ENCODE data around the gene PDE4D. TPM values are rescaled to one million over a fixed set of nuclear protein-coding genes. Genes with fewer than 3 reads are reported as not detected.

PDE4D gene
- total RNA-seq, 4 donors from 2014 or later: 6.7 to 21.0 (median 15.0) TPM

DNA sequence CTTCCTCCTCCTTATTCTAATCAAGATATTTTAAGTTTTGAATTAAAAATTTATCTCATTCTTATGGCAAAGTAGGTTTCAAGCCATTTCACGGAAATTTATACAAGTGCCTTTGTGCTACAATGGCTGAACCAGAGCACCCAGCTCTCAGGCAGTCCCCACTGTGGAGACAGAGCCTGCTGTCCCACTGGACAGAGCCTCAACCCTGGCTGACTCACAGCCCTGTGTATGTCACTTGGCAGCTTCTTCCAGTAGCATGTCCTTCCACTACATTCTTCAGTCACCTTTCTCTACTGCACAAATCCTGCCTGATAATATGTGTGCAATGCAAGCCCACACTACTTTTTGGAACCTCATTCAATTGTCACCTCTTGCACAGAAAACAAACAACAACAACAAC is 253.1 kb downstream of the PDE4D start:
- intact Hi-C loops (cut with DNase I; ENCODE audit: low total_unique reads): no loop called here
- no peak overlapping the region for H3K4me3 ChIP-seq (ENCODE audit: low read depth, poor library complexity, severe bottlenecking)
- no peak for DNase-seq (ENCODE audit: low spot score in 2 of 2)
- TF ChIP-seq, protein P1, sequence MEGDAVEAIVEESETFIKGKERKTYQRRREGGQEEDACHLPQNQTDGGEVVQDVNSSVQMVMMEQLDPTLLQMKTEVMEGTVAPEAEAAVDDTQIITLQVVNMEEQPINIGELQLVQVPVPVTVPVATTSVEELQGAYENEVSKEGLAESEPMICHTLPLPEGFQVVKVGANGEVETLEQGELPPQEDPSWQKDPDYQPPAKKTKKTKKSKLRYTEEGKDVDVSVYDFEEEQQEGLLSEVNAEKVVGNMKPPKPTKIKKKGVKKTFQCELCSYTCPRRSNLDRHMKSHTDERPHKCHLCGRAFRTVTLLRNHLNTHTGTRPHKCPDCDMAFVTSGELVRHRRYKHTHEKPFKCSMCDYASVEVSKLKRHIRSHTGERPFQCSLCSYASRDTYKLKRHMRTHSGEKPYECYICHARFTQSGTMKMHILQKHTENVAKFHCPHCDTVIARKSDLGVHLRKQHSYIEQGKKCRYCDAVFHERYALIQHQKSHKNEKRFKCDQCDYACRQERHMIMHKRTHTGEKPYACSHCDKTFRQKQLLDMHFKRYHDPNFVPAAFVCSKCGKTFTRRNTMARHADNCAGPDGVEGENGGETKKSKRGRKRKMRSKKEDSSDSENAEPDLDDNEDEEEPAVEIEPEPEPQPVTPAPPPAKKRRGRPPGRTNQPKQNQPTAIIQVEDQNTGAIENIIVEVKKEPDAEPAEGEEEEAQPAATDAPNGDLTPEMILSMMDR (IDR thresholded peaks at IDR 0.05): no peak
- no peak for TF ChIP-seq POLR2A (IDR thresholded peaks at IDR 0.05)
- 84 to 94% methylated on average over 1 of the region's 1 CpG for WGBS, 2 donors

DNA sequence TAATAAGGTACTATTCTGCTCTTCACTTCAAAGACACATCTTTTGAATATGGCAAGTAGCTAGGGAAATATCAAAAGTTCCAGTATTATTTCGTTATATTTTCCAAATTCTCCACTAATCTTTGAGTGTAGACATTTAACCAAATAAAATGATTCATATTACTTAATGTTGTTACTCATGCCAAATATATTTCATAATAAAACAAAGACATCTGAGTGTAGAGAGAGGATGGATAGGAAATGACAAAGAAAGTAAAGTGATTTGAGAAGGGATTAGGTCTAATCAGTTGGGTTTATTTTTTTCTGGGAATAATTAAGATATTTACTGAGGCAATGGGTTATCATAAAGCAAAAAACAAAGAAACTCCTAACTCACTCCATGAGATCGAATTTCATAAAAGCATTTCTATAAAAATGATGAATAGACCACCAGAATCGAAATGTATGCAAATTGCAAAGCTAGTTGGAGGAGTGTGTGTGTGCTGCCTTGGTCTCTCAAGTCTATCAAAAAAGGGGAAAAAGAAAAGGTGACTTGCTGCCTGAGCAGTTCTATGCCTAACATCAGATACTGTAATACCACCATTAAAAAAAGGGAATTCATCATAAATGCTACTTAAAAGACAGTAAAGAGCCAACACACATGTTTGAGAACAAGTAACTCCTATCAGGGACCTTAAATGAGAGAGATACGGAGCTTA is 255.5 kb downstream of the PDE4D start:
- intact Hi-C loops (cut with DNase I; ENCODE audit: low total_unique reads): no loop called here
- no peak for TF ChIP-seq POLR2A (IDR thresholded peaks at IDR 0.05)
- TF ChIP-seq, protein P1 (IDR thresholded peaks at IDR 0.05): no peak
- no peak overlapping the region for H3K4me3 ChIP-seq (ENCODE audit: low read depth, poor library complexity, severe bottlenecking)
- DNase-seq (ENCODE audit: low spot score in 2 of 2): no peak
- 73 to 76% methylated on average over 4 of the region's 4 CpGs for WGBS, 2 donors

DNA sequence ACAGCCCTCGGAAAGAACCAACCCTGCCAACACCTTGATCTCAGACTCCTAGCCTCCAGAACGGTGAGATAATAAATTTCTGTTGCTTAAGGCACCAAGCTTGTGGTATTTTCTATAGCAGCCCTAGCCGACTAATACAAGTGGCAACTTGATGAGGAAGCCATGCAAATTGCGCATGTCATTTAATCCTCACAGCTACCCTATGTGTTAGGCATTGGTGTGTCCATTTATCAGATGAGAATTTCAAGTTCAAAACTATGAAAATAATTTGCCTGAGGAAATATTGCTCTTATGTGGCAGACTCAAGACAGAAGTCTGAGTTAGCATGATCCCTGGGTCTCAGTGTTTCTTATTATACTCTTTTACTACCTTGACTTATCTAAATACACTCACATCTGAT is 264.0 kb downstream of the PDE4D start:
- WGBS, 2 donors: 81 to 87% methylated on average over 4 of the region's 4 CpGs
- intact Hi-C loops (cut with DNase I; ENCODE audit: low total_unique reads): no loop called here
- no peak for DNase-seq (ENCODE audit: low spot score in 2 of 2)
- H3K4me3 ChIP-seq (ENCODE audit: low read depth, poor library complexity, severe bottlenecking): no peak overlapping the region
- TF ChIP-seq POLR2A (IDR thresholded peaks at IDR 0.05): no peak
- TF ChIP-seq, protein P1 (IDR thresholded peaks at IDR 0.05): no peak

DNA sequence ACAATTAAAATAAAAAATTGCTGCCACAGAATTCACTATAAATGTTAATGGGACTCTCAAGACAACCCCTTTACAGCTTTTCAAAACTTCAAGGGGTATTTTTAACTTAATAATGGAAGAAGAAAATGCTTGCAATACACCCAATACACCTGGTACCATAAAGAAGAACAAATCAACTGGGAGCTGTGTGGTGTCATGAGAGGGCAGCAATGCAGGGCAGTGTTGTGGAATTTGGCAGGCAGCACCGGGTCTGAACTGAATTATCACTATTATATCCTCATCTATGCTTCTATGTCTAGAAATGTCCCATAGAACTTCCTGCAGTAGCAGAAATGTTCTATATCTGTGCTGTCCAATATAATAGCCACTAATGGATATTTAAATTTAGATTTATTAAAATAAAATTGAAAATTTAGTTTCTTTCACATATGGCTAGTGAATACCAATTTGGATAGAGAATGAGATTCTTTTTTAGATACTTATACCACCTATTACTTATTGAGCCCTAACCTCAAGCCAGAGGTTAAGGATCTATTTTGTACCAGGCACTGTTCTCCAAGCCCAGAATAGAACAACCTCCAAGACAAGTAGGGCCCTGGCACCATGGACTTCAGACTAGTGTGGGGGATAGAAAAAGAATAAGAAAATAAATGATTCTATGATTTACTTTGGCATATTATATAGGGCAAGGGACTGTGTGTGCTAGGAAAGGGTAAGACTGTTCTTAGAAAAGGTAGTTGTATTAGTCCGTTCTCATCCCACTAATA is 265.3 kb downstream of the PDE4D start:
- DNase-seq (ENCODE audit: low spot score in 2 of 2): no peak
- TF ChIP-seq POLR2A (IDR thresholded peaks at IDR 0.05): no peak
- TF ChIP-seq, protein P1 (IDR thresholded peaks at IDR 0.05): no peak
- intact Hi-C loops (cut with DNase I; ENCODE audit: low total_unique reads): no loop called here
- WGBS, 2 donors: 80 to 89% methylated on average over 2 of the region's 2 CpGs
- H3K4me3 ChIP-seq (ENCODE audit: low read depth, poor library complexity, severe bottlenecking): no peak overlapping the region

DNA sequence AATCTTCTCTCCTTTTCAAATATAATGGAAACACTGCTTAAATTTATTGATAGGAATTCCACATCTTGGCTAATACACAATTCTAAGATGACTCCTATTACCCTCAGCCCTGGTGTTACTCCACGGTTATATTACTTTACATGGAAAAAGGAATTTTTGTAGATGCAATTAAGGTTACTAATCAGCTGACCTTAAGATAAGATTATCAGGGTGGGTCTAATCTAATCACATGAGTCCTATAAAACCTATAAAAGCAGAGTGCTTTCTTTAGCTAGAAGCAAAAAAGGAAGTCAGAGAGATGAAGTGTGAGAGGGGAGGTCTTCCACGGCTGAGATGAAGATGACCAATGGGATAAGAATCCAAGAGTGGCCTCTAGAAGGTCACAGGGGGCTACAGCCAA is 268.6 kb downstream of the PDE4D start:
- WGBS, 2 donors: 80 to 88% methylated on average over 2 of the region's 2 CpGs
- TF ChIP-seq POLR2A (IDR thresholded peaks at IDR 0.05): no peak
- TF ChIP-seq, protein P1 (IDR thresholded peaks at IDR 0.05): no peak
- DNase-seq (ENCODE audit: low spot score in 2 of 2): no peak
- H3K4me3 ChIP-seq (ENCODE audit: low read depth, poor library complexity, severe bottlenecking): no peak overlapping the region
- intact Hi-C loops (cut with DNase I; ENCODE audit: low total_unique reads): no loop called here
